Thyroid gland (tissue), 4 donors: ENCODE data around the gene UBE2E2.

Experiments used
- CTCF ChIP-seq, 6 experiments: fragments of 200-600 bp in 3 of 6; fragments of 450-650 bp in 3 of 6; sonication (generic) in 3 of 6; IDR thresholded peaks; one replicate each; pipeline ENCODE4 v1.5.1; 2016 to 2019; ENCODE audit warnings: antibody characterized with exemption in 6 of 6, mild to moderate bottlenecking in 2 of 6, inconsistent platforms in 1 of 6, moderate library complexity in 1 of 6
- POLR2A ChIP-seq, 2 donors: fragments of 450-650 bp; IDR thresholded peaks; one replicate each; pipeline ENCODE4 v1.6.1; 2017; ENCODE audit warnings: antibody characterized with exemption in 2 of 2, mild to moderate bottlenecking in 2 of 2, moderate library complexity in 1 of 2

GRCh38 chr3:23508464-23508863 lies 305.3 kb downstream of the UBE2E2 start:
- TF ChIP-seq CTCF (IDR thresholded peaks at IDR 0.05) (no peak), POLR2A (IDR thresholded peaks at IDR 0.05) (no peak)
